Ovary (tissue), 3 donors: Measurements from ENCODE around the gene SULF2.

ENCODE experiments used
- EP300 ChIP-seq: sonication (generic); formaldehyde crosslinking; IDR thresholded peaks from one replicate; pipeline ENCODE4 v1.6.1; 2017; ENCODE audit warnings: antibody characterized with exemption
- POLR2A ChIP-seq: fragments of 450-650 bp; IDR thresholded peaks from one replicate; pipeline ENCODE4 v1.6.1; 2017; ENCODE audit warnings: antibody characterized with exemption, mild to moderate bottlenecking, moderate library complexity
- TF ChIP-seq, protein P1 (sequence below), 3 donors: fragments of 450-650 bp in 2 of 3; fragments of 200-600 bp in 1 of 3; IDR thresholded peaks; one replicate each; pipeline versions ENCODE4 v1.5.1 to v1.8.0; 2016 to 2022; ENCODE audit warnings: antibody characterized with exemption in 3 of 3, mild to moderate bottlenecking in 1 of 3
- donor health status: DM: no; HTN: no; CAD: no.

DNA sequence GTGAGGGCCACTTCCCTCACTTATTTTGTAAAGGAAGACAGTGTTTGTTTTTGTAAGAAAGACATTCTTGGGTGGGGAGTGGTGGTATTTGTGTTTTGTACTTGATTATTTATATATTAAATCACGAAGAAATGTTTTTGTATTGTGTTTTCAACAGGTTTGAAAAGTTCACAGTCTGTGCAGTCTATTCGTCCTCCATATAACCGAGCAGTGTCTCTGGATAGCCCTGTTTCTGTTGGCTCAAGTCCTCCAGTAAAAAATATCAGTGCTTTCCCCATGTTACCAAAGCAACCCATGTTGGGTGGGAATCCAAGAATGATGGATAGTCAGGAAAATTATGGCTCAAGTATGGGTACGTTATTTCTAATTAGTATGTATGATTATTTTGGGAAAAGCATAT lies 146.4 kb downstream of the SULF2 start:
- TF ChIP-seq, protein P1, sequence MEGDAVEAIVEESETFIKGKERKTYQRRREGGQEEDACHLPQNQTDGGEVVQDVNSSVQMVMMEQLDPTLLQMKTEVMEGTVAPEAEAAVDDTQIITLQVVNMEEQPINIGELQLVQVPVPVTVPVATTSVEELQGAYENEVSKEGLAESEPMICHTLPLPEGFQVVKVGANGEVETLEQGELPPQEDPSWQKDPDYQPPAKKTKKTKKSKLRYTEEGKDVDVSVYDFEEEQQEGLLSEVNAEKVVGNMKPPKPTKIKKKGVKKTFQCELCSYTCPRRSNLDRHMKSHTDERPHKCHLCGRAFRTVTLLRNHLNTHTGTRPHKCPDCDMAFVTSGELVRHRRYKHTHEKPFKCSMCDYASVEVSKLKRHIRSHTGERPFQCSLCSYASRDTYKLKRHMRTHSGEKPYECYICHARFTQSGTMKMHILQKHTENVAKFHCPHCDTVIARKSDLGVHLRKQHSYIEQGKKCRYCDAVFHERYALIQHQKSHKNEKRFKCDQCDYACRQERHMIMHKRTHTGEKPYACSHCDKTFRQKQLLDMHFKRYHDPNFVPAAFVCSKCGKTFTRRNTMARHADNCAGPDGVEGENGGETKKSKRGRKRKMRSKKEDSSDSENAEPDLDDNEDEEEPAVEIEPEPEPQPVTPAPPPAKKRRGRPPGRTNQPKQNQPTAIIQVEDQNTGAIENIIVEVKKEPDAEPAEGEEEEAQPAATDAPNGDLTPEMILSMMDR (IDR thresholded peaks at IDR 0.05): no peak
- no peak for TF ChIP-seq EP300
- no peak for TF ChIP-seq POLR2A
